Retina (tissue), 1 donor: ENCODE measurements around the gene SYTL2.

Experiments
- DNase-seq: peaks from one replicate; pipeline ENCODE4 v3.0.0-alpha.2; 2016

Gene SYTL2

GRCh38 chr11:85756401-85757200 is 54.3 kb downstream of the SYTL2 start:
- no peak for DNase-seq

GRCh38 chr11:85755701-85756100 is 55.2 kb downstream of the SYTL2 start:
- DNase-seq, result no peak

- DNase-seq, result no peak
Observed at GRCh38 chr11:85755285-85755684, 55.7 kb downstream of the SYTL2 start.

GRCh38 chr11:85752890-85753581 is 57.9 kb downstream of the SYTL2 start:
- no peak for DNase-seq

GRCh38 chr11:85752201-85752889 is 58.6 kb downstream of the SYTL2 start:
- DNase-seq, result no peak

- no peak for DNase-seq
Observed at GRCh38 chr11:85751724-85752123, 59.2 kb downstream of the SYTL2 start.

GRCh38 chr11:85750646-85751045 is 60.3 kb downstream of the SYTL2 start:
- no peak for DNase-seq

- no peak for DNase-seq
Observed at GRCh38 chr11:85749884-85750283, 61.1 kb downstream of the SYTL2 start.

- no peak for DNase-seq
Observed at GRCh38 chr11:85749287-85749834, 61.6 kb downstream of the SYTL2 start.

- DNase-seq, result no peak
Observed at GRCh38 chr11:85748455-85748891, 62.5 kb downstream of the SYTL2 start.

GRCh38 chr11:85746670-85747069 is 64.3 kb downstream of the SYTL2 start:
- DNase-seq, result no peak

GRCh38 chr11:85745626-85746025 is 65.3 kb downstream of the SYTL2 start:
- no peak for DNase-seq

- DNase-seq, result no peak
Observed at GRCh38 chr11:85742873-85743275, 68.1 kb downstream of the SYTL2 start.

GRCh38 chr11:85742348-85742747 is 68.6 kb downstream of the SYTL2 start:
- DNase-seq, result no peak

GRCh38 chr11:85740481-85741400 is 70.2 kb downstream of the SYTL2 start:
- peak; percentile 30 for DNase-seq

- DNase-seq, result no peak
Observed at GRCh38 chr11:85737738-85738137, 73.2 kb downstream of the SYTL2 start.

- DNase-seq, result no peak
Observed at GRCh38 chr11:85735876-85736460, 75.0 kb downstream of the SYTL2 start.

GRCh38 chr11:85732965-85733364 is 78.0 kb downstream of the SYTL2 start:
- no peak for DNase-seq

- DNase-seq, result no peak
Observed at GRCh38 chr11:85726381-85726780, 84.6 kb downstream of the SYTL2 start.

- no peak for DNase-seq
Observed at GRCh38 chr11:85725510-85726258, 85.3 kb downstream of the SYTL2 start.
